HG02798 (cell line): ENCODE data around the gene KDM3B.
"Not testable (repeated sequence)": the region's sequence is repeated elsewhere in the genome, so short reads cannot be mapped to it uniquely, and the experiment has no call there.

ENCODE experiments used
- ATAC-seq: cut with Tn5 transposase; IDR thresholded peaks from one replicate; pipeline ENCODE4 v1.9.1; 2021; ENCODE audit warnings: mild to moderate bottlenecking; ENCODE audit not compliant: unreplicated experiment, poor library complexity

Gene KDM3B

GRCh38 chr5:138465261-138466124, 113.0 kb downstream of the KDM3B start, which contains the start of gene EGR1:
EGR1 (plus strand) TSS chr5:138465479; CDS start chr5:138465762, 283 bp downstream.
- peak; percentile 57 for ATAC-seq

- no peak for ATAC-seq
Observed at GRCh38 chr5:138466125-138466899, 113.8 kb downstream of the KDM3B start.

- no peak for ATAC-seq
Observed at GRCh38 chr5:138466900-138467710, 114.6 kb downstream of the KDM3B start.

- ATAC-seq, result no peak
Observed at GRCh38 chr5:138467711-138468132, 115.2 kb downstream of the KDM3B start.

- no peak for ATAC-seq
Observed at GRCh38 chr5:138468133-138468965, 115.9 kb downstream of the KDM3B start.

GRCh38 chr5:138468966-138469539, 116.6 kb downstream of the KDM3B start:
- no peak for ATAC-seq

GRCh38 chr5:138469540-138470321, 117.2 kb downstream of the KDM3B start:
- ATAC-seq, result no peak

GRCh38 chr5:138470322-138471051, 118.0 kb downstream of the KDM3B start:
- no peak for ATAC-seq

- no peak for ATAC-seq
Observed at GRCh38 chr5:138471052-138471361, 118.5 kb downstream of the KDM3B start.

- no peak for ATAC-seq
Observed at GRCh38 chr5:138472353-138472752, 119.9 kb downstream of the KDM3B start.

- not testable (repeated sequence) for ATAC-seq
Observed at GRCh38 chr5:138473151-138473550, 120.7 kb downstream of the KDM3B start.

- no peak for ATAC-seq
Observed at GRCh38 chr5:138476918-138477317, 124.4 kb downstream of the KDM3B start.

- no peak for ATAC-seq
Observed at GRCh38 chr5:138482638-138483037, 130.2 kb downstream of the KDM3B start.
